GM18505 (cell line): ENCODE measurements around the gene KIAA0040.

Experiments used
- ATAC-seq: cut with Tn5 transposase; IDR thresholded peaks from one replicate; pipeline ENCODE4 v1.9.1; 2021; ENCODE audit not compliant: unreplicated experiment
- POLR2A ChIP-seq: IDR thresholded peaks from 4 replicates; pipeline ENCODE4 v1.6.1; 2011; ENCODE audit warnings: borderline replicate concordance; ENCODE audit not compliant: insufficient read depth, insufficient read length; ENCODE audit errors: extremely low read depth

The KIAA0040 gene

GRCh38 chr1:175192111-175192629 is 406 bp downstream of the KIAA0040 start:
- ATAC-seq, result no peak
- no peak for TF ChIP-seq POLR2A

GRCh38 chr1:175191659-175192058 is 917 bp downstream of the KIAA0040 start:
- no peak for TF ChIP-seq POLR2A
- no peak for ATAC-seq

DNA sequence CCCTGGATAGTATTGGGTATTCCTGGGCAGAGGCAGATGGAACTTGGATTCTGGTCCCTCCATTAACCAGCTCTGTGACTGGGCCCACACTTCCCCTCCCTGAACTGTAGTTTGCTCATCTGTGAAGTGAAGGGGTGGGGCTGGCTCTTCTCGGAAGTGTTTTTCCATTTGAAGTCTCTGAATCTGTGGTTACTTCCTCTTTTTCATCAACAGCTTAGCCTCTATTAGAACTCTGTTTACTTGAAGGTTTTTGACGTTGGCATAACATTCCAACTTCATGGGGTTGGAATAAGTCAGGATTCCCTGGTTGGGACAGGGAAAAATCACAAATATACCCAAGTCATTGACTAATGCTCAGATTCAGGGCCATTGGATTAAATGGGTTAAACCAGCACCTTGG is 3.6 kb downstream of the KIAA0040 start:
- ATAC-seq, result peak; percentile 55
- peak; percentile 26 for TF ChIP-seq POLR2A

DNA sequence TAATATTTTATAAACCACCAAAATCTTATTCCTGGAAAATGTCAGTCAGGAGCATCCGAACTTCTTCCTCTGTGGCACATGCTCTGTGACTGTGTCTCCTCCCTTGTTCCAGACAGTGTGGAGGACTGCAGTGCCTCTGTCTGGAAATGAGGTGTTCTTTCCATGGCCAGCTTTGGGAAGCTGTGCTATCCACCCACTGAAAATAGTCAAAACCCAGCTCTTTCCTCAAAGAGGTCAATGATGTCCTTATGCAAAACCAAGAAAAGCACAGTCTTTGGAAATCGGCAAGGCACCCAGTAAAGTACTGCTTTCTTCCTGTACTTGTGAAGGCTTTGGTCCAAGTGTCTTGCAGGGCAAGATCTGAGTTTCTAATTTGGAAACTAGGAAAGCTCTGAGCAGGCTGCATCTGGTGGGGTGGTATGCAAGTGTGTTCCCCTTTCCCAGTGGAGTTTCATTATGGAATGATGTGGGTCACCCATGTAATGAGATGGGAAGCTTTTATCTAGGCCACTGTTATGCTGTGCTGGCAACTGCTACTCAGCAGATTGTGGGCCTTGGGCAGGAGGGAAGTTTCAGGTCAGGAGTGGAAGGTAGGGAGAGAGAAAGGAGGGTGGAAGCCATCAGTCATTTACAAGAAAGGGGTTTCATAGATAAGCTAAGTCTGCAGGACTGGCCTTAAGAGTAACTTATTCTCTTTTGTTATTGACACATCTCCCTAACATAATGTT is 6.0 kb downstream of the KIAA0040 start:
- no peak for ATAC-seq
- TF ChIP-seq POLR2A, result no peak

DNA sequence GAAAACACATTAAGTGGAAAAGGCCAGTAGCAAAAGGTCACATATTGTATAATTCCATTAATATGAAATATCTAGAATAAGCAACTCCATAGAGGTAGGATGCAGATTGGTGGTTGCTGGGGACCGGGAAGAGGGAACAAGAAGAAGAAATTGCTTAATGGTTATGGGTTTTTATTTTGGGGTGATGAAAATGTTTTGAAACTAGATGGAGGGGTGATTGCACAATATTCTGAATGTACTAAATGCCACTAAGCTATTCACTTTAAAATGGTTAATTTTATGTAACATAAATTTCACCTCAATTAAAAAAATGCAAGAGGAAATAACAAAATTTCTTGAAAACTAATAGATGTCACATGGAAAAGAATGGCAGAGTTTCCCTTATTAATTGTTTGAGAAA is 6.7 kb downstream of the KIAA0040 start:
- ATAC-seq, result no peak
- TF ChIP-seq POLR2A, result no peak

- no peak for TF ChIP-seq POLR2A
- ATAC-seq, result no peak
These were observed 9.0 kb downstream of the KIAA0040 start for GRCh38 chr1:175183586-175183985.

- TF ChIP-seq POLR2A, result no peak
- no peak for ATAC-seq
These were observed 10.3 kb downstream of the KIAA0040 start for GRCh38 chr1:175182201-175182746.

- no peak for ATAC-seq
- TF ChIP-seq POLR2A, result no peak
These were observed 12.6 kb downstream of the KIAA0040 start for GRCh38 chr1:175179837-175180590.

GRCh38 chr1:175178456-175178855 is 14.1 kb downstream of the KIAA0040 start:
- ATAC-seq, result no peak
- no peak for TF ChIP-seq POLR2A

DNA sequence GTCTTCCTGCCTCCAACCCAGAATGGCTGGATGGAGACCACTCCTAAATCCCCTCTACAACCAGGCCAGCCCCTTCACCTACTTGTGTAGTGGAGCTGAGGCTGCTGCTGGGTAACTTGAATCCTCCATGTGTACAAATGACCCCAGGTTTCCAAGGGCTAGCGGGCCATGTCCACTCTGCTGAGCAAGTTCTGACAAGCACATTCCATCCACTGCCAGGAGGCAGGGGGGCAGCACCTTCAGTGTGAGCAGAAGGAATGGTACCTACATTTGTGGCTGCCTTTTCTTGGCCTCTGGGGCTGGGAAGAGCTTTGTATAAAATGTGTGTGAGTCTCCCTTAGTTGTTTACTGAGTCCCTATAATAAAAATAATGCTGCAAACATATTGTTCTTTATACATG is 14.5 kb downstream of the KIAA0040 start:
- no peak for ATAC-seq
- TF ChIP-seq POLR2A, result no peak

- no peak for ATAC-seq
- no peak for TF ChIP-seq POLR2A
These were observed 16.3 kb downstream of the KIAA0040 start for GRCh38 chr1:175176246-175176645.

DNA sequence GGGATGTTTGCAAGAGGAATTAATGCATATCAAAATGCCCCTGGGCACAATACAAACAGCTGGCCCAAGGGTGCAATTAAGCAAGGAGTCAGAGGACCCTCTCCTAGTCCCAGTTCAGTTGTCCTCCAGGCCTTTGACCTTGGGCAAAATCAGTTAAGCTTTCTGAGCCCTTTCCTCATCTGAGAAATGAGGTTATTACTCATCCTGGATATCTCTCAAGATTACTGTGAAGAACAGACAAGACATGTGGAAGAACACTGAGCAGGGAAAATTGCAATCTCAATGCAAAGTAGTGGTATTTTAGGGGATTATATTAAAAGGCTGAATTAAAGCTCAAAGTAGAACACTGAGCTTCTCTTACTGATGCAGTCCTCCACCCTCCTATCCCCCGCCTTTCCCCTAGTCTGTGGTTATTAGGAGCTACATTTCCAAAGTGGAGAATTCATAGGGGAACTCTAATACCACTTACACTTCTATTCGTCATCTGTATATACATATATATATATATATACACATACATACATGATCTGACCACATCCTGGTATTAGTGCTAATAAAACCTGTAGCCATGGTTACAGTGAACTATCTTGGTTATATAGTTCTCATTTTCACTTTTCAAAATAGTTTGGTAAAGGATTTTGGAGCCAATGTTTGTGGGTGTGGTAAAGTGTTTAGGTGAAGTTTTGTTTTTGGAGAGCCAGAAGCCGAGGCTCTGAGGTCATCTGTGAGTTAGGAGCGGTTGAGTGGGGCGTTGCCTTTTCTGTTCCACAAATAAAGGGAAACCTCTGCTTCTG is 18.1 kb downstream of the KIAA0040 start:
- no peak for TF ChIP-seq POLR2A
- peak; percentile 82 for ATAC-seq

DNA sequence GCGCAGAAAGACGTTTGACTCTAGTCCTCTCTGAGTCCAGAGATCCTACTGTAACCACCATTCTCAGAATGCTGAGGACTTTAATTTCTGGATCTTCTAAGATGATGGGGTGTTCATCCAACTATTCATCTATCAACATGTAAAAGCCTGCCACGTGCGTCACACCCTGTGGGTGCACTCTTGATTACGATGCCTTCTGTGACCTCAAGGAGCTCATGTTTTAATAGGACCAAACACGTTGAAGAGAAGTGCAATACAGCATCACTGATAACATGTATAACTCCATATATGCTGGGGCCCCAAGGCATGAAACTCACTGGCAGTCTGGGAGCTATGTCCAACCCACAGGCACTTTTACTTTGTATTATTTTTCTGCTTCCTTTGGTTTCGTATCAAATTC is 19.0 kb downstream of the KIAA0040 start:
- no peak for ATAC-seq
- TF ChIP-seq POLR2A, result no peak
